Measurements from ENCODE around the gene JUP.

GRCh38 chr17:41822216-41823140 lies 36.0 kb upstream of the JUP start:
- TF ChIP-seq POLR2A (IDR thresholded peaks at IDR 0.05): no peak
- no peak for TF ChIP-seq CTCF (IDR thresholded peaks at IDR 0.05)

Measured in body of pancreas (tissue), 4 donors.